Glutamatergic neuron (in vitro differentiated cells): Measurements from ENCODE around the gene PRKCA. TPM values are rescaled to one million over a fixed set of nuclear protein-coding genes. Genes with fewer than 3 reads are reported as not detected.

Source experiments
- DNase-seq: peaks from one replicate; pipeline ENCODE4 v3.0.0; 2022
- H3K27ac Mint-ChIP-seq: one replicate; pipeline ENCODE4 v1.8.0; 2020; ENCODE audit warnings: mild to moderate bottlenecking, mixed read lengths, inconsistent platforms; ENCODE audit not compliant: unreplicated experiment
- H3K27me3 Mint-ChIP-seq: one replicate; pipeline ENCODE4 v1.8.0; 2020; ENCODE audit warnings: mild to moderate bottlenecking, moderate library complexity, mixed read lengths, inconsistent platforms; ENCODE audit not compliant: unreplicated experiment
- H3K36me3 Mint-ChIP-seq: one replicate; pipeline ENCODE4 v1.8.0; 2020; ENCODE audit warnings: mild to moderate bottlenecking, mixed read lengths, inconsistent platforms; ENCODE audit not compliant: unreplicated experiment
- H3K4me1 Mint-ChIP-seq: one replicate; pipeline ENCODE4 v1.8.0; 2020; ENCODE audit warnings: mild to moderate bottlenecking, low read depth, mixed read lengths, inconsistent platforms; ENCODE audit not compliant: unreplicated experiment
- H3K4me3 Mint-ChIP-seq: one replicate; pipeline ENCODE4 v1.8.0; 2020; ENCODE audit warnings: mild to moderate bottlenecking, mixed read lengths, inconsistent platforms; ENCODE audit not compliant: unreplicated experiment
- H3K9me3 Mint-ChIP-seq: one replicate; pipeline ENCODE4 v1.8.0; 2020; ENCODE audit warnings: mild to moderate bottlenecking, moderate library complexity, mixed read lengths, inconsistent platforms; ENCODE audit not compliant: unreplicated experiment
- CTCF ChIP-seq: fragments of 200-600 bp; sonication (generic); IDR thresholded peaks from one replicate; pipeline ENCODE4 v1.5.0; 2021; ENCODE audit not compliant: partially characterized antibody, unreplicated experiment
- total RNA-seq: library from RNA; stranded (reverse); fragmentation: NEBNext Ultra II Directional; extraction: Animal tissue kit (Norgen Biotek cat#: 25700); gene quantifications from one replicate; pipeline ENCODE4 v1.2.1, GENCODE V29; 2021; ENCODE audit not compliant: unreplicated experiment

Gene PRKCA
- total RNA-seq, 1 donor from 2014 or later: 2.2 TPM

GRCh38 chr17:66750781-66751543 is 448.5 kb downstream of the PRKCA start:
- Mint-ChIP-seq H3K27me3 (peaks cover 10% of the 10 kb centered on the region), H3K27ac (no peak overlapping the region), H3K36me3 (no peaks in the 10 kb centered on the region), H3K4me3 (no peak overlapping the region), H3K4me1 (peaks cover 37% of the 10 kb centered on the region), H3K9me3 (peaks cover 8% of the 10 kb centered on the region)
- TF ChIP-seq CTCF: no peak
- no peak for DNase-seq

- H3K4me3 Mint-ChIP-seq: no peak overlapping the region
- DNase-seq: no peak
- H3K27me3 Mint-ChIP-seq: peaks cover 13% of the 10 kb centered on the region
- TF ChIP-seq CTCF: no peak
- peaks cover 10% of the 10 kb centered on the region for H3K9me3 Mint-ChIP-seq
- peaks cover 33% of the 10 kb centered on the region for H3K4me1 Mint-ChIP-seq
- H3K27ac Mint-ChIP-seq: no peak overlapping the region
- no peaks in the 10 kb centered on the region for H3K36me3 Mint-ChIP-seq
These were observed 449.4 kb downstream of the PRKCA start for GRCh38 chr17:66751771-66752170.

- TF ChIP-seq CTCF: no peak
- H3K36me3 Mint-ChIP-seq: no peaks in the 10 kb centered on the region
- no peak overlapping the region for H3K4me3 Mint-ChIP-seq
- peaks cover 36% of the 10 kb centered on the region for H3K4me1 Mint-ChIP-seq
- peaks cover 10% of the 10 kb centered on the region for H3K9me3 Mint-ChIP-seq
- H3K27me3 Mint-ChIP-seq: peaks cover 13% of the 10 kb centered on the region
- no peak for DNase-seq
- H3K27ac Mint-ChIP-seq: no peak overlapping the region
These were observed 450.0 kb downstream of the PRKCA start for GRCh38 chr17:66752411-66752810.

- H3K4me1 Mint-ChIP-seq: peaks cover 30% of the 10 kb centered on the region
- TF ChIP-seq CTCF: no peak
- peaks cover 4% of the 10 kb centered on the region for H3K9me3 Mint-ChIP-seq
- peaks cover 8% of the 10 kb centered on the region for H3K27me3 Mint-ChIP-seq
- H3K36me3 Mint-ChIP-seq: no peaks in the 10 kb centered on the region
- no peak overlapping the region for H3K4me3 Mint-ChIP-seq
- H3K27ac Mint-ChIP-seq: no peak overlapping the region
- DNase-seq: no peak
These were observed 450.9 kb downstream of the PRKCA start for GRCh38 chr17:66753126-66753920.
